GM06990 (cell line): Measurements from ENCODE around the gene RPA3.
A peak's percentile ranks its signal among the peaks of the same experiment; 100 is the strongest.

Source experiments
- DNase-seq: peaks from one replicate; pipeline ENCODE4 v3.0.0-alpha.2; 2011; ENCODE audit not compliant: insufficient read length; ENCODE audit errors: extremely low read depth
- H3K27me3 ChIP-seq: replicated peaks from 2 replicates; pipeline ENCODE4 v1.6.0; 2011; ENCODE audit warnings: low read length; ENCODE audit not compliant: control insufficient read depth, insufficient read depth
- H3K36me3 ChIP-seq: 2 replicates; pipeline ENCODE4 v1.5.1; 2011; ENCODE audit warnings: low read length; ENCODE audit not compliant: control insufficient read depth, insufficient read depth
- H3K4me3 ChIP-seq: replicated peaks from 2 replicates; pipeline ENCODE4 v1.5.1; 2011; ENCODE audit warnings: low read depth, mild to moderate bottlenecking, control low read depth, low read length
- CTCF ChIP-seq: IDR thresholded peaks from 2 replicates; pipeline ENCODE4 v1.5.1; 2011; ENCODE audit warnings: low read length, control low read depth, mild to moderate bottlenecking, inconsistent platforms; ENCODE audit not compliant: insufficient read depth, poor library complexity, severe bottlenecking

Gene RPA3

GRCh38 chr7:7710469-7710868 lies 7.9 kb downstream of the RPA3 start:
- no peaks in the 10 kb centered on the region for H3K36me3 ChIP-seq
- H3K4me3 ChIP-seq: no peak overlapping the region
- no peaks in the 10 kb centered on the region for H3K27me3 ChIP-seq
- TF ChIP-seq CTCF: no peak
- no peak for DNase-seq

- no peak for DNase-seq
- TF ChIP-seq CTCF: no peak
- Histone ChIP-seq H3K27me3 (no peaks in the 10 kb centered on the region), H3K4me3 (no peak overlapping the region), H3K36me3 (no peaks in the 10 kb centered on the region)
These were observed 9.1 kb downstream of the RPA3 start for GRCh38 chr7:7709291-7709690.

GRCh38 chr7:7707806-7708205 lies 10.6 kb downstream of the RPA3 start:
- TF ChIP-seq CTCF: no peak
- no peaks in the 10 kb centered on the region for H3K36me3 ChIP-seq
- no peak for DNase-seq
- H3K27me3 ChIP-seq: no peaks in the 10 kb centered on the region
- H3K4me3 ChIP-seq: no peak overlapping the region

- H3K27me3 ChIP-seq: no peaks in the 10 kb centered on the region
- no peak for DNase-seq
- H3K4me3 ChIP-seq: no peak overlapping the region
- TF ChIP-seq CTCF: no peak
- H3K36me3 ChIP-seq: no peaks in the 10 kb centered on the region
These were observed 11.2 kb downstream of the RPA3 start for GRCh38 chr7:7707246-7707645.

- TF ChIP-seq CTCF: no peak
- Histone ChIP-seq H3K36me3 (no peaks in the 10 kb centered on the region), H3K4me3 (no peak overlapping the region), H3K27me3 (no peaks in the 10 kb centered on the region)
- DNase-seq: no peak
These were observed 11.7 kb downstream of the RPA3 start for GRCh38 chr7:7706556-7707172.

- H3K36me3 ChIP-seq: no peaks in the 10 kb centered on the region
- DNase-seq: peak; percentile 44
- no peaks in the 10 kb centered on the region for H3K27me3 ChIP-seq
- TF ChIP-seq CTCF: no peak
- no peak overlapping the region for H3K4me3 ChIP-seq
These were observed 12.3 kb downstream of the RPA3 start for GRCh38 chr7:7706101-7706511.
